ENCODE measurements around the gene OTOP2.
"Not testable (repeated sequence)": the region's sequence is repeated elsewhere in the genome, so short reads cannot be mapped to it uniquely, and the experiment has no call there.

The OTOP2 gene

GRCh38 chr17:74903034-74903433, 21.0 kb upstream of the OTOP2 start:
- DNase-seq = no peak

- no peak for DNase-seq
These were observed 20.4 kb upstream of the OTOP2 start for GRCh38 chr17:74903671-74904070.

GRCh38 chr17:74904687-74905409, 19.2 kb upstream of the OTOP2 start:
- no peak for DNase-seq

GRCh38 chr17:74906214-74906793, 17.8 kb upstream of the OTOP2 start:
- not testable (repeated sequence) for DNase-seq

GRCh38 chr17:74907012-74907411, 17.1 kb upstream of the OTOP2 start:
- DNase-seq = no peak

GRCh38 chr17:74909097-74909496, 15.0 kb upstream of the OTOP2 start:
- not testable (repeated sequence) for DNase-seq

- DNase-seq = not testable (repeated sequence)
These were observed 12.7 kb upstream of the OTOP2 start for GRCh38 chr17:74911423-74911822.

GRCh38 chr17:74916136-74916850, 7.8 kb upstream of the OTOP2 start:
- DNase-seq = no peak

- DNase-seq = no peak
These were observed 7.2 kb upstream of the OTOP2 start for GRCh38 chr17:74916851-74917199.

GRCh38 chr17:74917430-74917829, 6.6 kb upstream of the OTOP2 start:
- no peak for DNase-seq

GRCh38 chr17:74918906-74919305, 5.2 kb upstream of the OTOP2 start:
- DNase-seq = no peak

- DNase-seq = peak; percentile 9
These were observed 4.4 kb upstream of the OTOP2 start for GRCh38 chr17:74919440-74920305.

- no peak for DNase-seq
These were observed 3.8 kb upstream of the OTOP2 start for GRCh38 chr17:74920306-74920620.

- no peak for DNase-seq
These were observed 3.4 kb upstream of the OTOP2 start for GRCh38 chr17:74920642-74921025.

- DNase-seq = no peak
These were observed 2.9 kb upstream of the OTOP2 start for GRCh38 chr17:74921026-74921681.

GRCh38 chr17:74921769-74922168, 2.3 kb upstream of the OTOP2 start:
- no peak for DNase-seq

- DNase-seq = no peak
These were observed 1.9 kb upstream of the OTOP2 start for GRCh38 chr17:74922172-74922571.

- DNase-seq = no peak
These were observed 1.2 kb upstream of the OTOP2 start, which contains the start of gene USH1G for GRCh38 chr17:74922694-74923537. Gene USH1G (minus strand): TSS chr17:74923255. CDS start chr17:74923073, 182 bp downstream.

GRCh38 chr17:74923538-74924249, 379 bp upstream of the OTOP2 start:
- DNase-seq = peak; percentile 64

- DNase-seq = no peak
These were observed 1.2 kb downstream of the OTOP2 start for GRCh38 chr17:74925242-74925641.

GRCh38 chr17:74928786-74929185, 4.7 kb downstream of the OTOP2 start:
- no peak for DNase-seq
